LNCAP (cell line): ENCODE results near the gene MTA1.

Experiments
- TF ChIP-seq, protein P1 (sequence below): fragments of 450-650 bp; IDR thresholded peaks from 2 replicates; pipeline ENCODE4 v1.5.1; 2017; ENCODE audit warnings: mild to moderate bottlenecking

The MTA1 gene

DNA sequence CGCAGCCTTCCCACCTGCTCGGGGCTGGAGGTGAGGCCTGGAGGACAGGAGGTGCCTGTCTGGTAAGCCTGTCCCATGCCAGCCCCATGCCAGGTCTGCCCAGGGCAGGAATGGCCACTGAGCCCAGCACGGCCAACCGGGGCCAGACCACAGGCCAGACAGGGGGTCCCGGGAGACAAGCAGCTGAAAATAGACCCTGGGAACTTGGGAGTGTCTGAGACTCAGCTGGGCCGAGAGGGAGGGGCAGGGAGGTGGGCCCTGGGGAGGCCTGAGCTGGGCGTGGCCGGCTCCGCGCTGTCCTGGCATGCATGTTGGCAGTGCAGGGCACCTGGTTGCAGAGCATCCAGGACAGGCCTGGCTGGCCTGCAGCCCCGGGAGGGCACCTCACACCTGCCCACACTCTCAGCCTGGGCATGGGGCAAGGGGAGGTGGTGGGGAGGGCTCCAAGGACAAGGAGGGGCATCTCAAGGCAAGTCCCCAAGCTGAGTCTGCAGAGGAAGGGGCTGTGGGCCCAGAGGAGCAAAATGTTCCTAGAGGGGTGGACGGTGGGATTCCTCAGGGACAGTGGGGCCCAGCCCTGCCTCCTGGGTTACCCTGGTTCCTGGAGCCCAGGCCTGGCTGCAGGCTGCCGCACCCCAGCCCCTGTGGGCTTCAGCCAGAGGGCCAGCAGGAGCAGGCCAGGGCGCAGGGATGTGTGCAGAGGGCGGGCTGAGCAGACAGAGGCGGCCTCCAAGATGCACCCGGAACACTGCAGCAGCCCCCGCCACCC, 63.9 kb downstream of the MTA1 start:
- TF ChIP-seq, protein P1, sequence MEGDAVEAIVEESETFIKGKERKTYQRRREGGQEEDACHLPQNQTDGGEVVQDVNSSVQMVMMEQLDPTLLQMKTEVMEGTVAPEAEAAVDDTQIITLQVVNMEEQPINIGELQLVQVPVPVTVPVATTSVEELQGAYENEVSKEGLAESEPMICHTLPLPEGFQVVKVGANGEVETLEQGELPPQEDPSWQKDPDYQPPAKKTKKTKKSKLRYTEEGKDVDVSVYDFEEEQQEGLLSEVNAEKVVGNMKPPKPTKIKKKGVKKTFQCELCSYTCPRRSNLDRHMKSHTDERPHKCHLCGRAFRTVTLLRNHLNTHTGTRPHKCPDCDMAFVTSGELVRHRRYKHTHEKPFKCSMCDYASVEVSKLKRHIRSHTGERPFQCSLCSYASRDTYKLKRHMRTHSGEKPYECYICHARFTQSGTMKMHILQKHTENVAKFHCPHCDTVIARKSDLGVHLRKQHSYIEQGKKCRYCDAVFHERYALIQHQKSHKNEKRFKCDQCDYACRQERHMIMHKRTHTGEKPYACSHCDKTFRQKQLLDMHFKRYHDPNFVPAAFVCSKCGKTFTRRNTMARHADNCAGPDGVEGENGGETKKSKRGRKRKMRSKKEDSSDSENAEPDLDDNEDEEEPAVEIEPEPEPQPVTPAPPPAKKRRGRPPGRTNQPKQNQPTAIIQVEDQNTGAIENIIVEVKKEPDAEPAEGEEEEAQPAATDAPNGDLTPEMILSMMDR: no peak

- TF ChIP-seq, protein P1: no peak
These were observed 64.7 kb downstream of the MTA1 start for GRCh38 chr14:105484069-105484996.

DNA sequence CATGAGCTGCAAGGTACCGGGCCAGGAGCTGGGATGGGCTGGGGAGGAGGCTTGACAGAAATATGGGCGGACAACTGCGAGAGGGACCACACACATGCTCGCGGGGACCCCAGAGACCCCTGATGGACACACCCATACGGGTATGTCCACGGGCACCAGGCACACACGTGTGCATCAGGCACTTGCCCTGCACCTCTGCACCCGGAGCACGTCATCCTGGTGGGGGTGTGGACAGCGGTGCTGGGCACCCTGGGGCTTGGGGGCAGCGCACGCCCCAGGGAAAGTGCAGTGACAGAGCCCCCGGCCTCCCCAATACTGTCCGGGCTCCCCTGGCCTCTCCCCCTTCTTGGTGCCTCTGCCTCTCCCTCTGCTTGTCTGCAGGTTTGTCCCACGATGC, 65.4 kb downstream of the MTA1 start:
- TF ChIP-seq, protein P1: no peak

DNA sequence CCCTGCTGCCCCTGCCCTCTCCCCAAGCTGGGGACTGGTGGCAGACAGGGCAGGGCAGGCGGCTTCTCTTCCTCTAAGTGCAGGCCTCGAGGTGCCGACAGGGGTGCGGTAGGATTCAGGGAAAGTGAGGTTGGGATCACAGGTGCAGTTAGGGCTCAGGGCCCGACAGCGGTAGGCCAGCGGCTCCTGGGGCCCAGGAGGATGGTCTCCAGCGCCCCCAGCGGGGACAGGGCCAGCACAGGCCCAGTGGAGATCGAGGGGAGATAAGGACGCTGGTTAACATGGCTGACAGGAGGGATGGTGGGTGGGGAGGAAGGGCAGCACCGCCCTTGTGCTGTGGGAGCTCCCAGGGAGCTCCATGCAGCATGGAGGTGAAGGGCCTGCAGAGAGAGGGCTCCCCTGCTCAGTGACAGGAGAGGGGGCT, 66.1 kb downstream of the MTA1 start:
- TF ChIP-seq, protein P1: no peak

- TF ChIP-seq, protein P1: no peak
These were observed 66.7 kb downstream of the MTA1 start, which contains the start of gene CRIP1 for GRCh38 chr14:105486163-105486973. CRIP1 (plus strand) TSS chr14:105486886; CDS start chr14:105487260, 374 bp downstream.

- TF ChIP-seq, protein P1: no peak
These were observed 67.4 kb downstream of the MTA1 start for GRCh38 chr14:105486974-105487448.
